HG03469 (cell line): ENCODE measurements around the gene OAS1.
"Not testable (repeated sequence)": the region's sequence is repeated elsewhere in the genome, so short reads cannot be mapped to it uniquely, and the experiment has no call there.

Experiments
- ATAC-seq: cut with Tn5 transposase; IDR thresholded peaks from one replicate; pipeline ENCODE4 v1.9.1; 2021; ENCODE audit warnings: mild to moderate bottlenecking, moderate library complexity, moderate number of reproducible peaks; ENCODE audit not compliant: unreplicated experiment

The OAS1 gene

GRCh38 chr12:112898380-112898779 lies 8.4 kb upstream of the OAS1 start:
- no peak for ATAC-seq

GRCh38 chr12:112900298-112901145 lies 6.2 kb upstream of the OAS1 start:
- no peak for ATAC-seq

- ATAC-seq: no peak
Observed at GRCh38 chr12:112901271-112901670, 5.5 kb upstream of the OAS1 start.

GRCh38 chr12:112904571-112904970 lies 2.2 kb upstream of the OAS1 start:
- ATAC-seq: no peak

- no peak for ATAC-seq
Observed at GRCh38 chr12:112905451-112906089, 1.2 kb upstream of the OAS1 start.

- ATAC-seq: peak; percentile 31
Observed at GRCh38 chr12:112907415-112908157, 824 bp downstream of the OAS1 start.

GRCh38 chr12:112908548-112908947 lies 1.8 kb downstream of the OAS1 start:
- no peak for ATAC-seq

- ATAC-seq: no peak
Observed at GRCh38 chr12:112909693-112910092, 2.9 kb downstream of the OAS1 start.

GRCh38 chr12:112913038-112913688 lies 6.4 kb downstream of the OAS1 start:
- ATAC-seq: no peak

- not testable (repeated sequence) for ATAC-seq
Observed at GRCh38 chr12:112913888-112914287, 7.1 kb downstream of the OAS1 start.

GRCh38 chr12:112916270-112916669 lies 9.5 kb downstream of the OAS1 start:
- ATAC-seq: no peak

GRCh38 chr12:112919121-112919520 lies 12.4 kb downstream of the OAS1 start:
- ATAC-seq: no peak

- ATAC-seq: no peak
Observed at GRCh38 chr12:112924986-112925385, 18.2 kb downstream of the OAS1 start.

GRCh38 chr12:112926416-112927033 lies 19.8 kb downstream of the OAS1 start:
- not testable (repeated sequence) for ATAC-seq

- no peak for ATAC-seq
Observed at GRCh38 chr12:112927475-112927874, 20.7 kb downstream of the OAS1 start.

GRCh38 chr12:112927925-112928324 lies 21.2 kb downstream of the OAS1 start:
- ATAC-seq: no peak

- ATAC-seq: no peak
Observed at GRCh38 chr12:112928978-112929377, 22.2 kb downstream of the OAS1 start.

GRCh38 chr12:112929715-112930114 lies 23.0 kb downstream of the OAS1 start:
- ATAC-seq: no peak

- no peak for ATAC-seq
Observed at GRCh38 chr12:112930350-112930749, 23.6 kb downstream of the OAS1 start.

GRCh38 chr12:112932485-112933128 lies 25.8 kb downstream of the OAS1 start:
- no peak for ATAC-seq
